Keratinocyte (primary cell): ENCODE measurements around the gene RNU1-1.
"Not testable (repeated sequence)": the region's sequence is repeated elsewhere in the genome, so short reads cannot be mapped to it uniquely, and the experiment has no call there.

Experiments
- EZH2 ChIP-seq: IDR thresholded peaks from one replicate; pipeline ENCODE4 v1.6.1; 2012; ENCODE audit warnings: inconsistent platforms, mild to moderate bottlenecking, low read length, moderate library complexity
- TF ChIP-seq, protein P1 (sequence below), 3 experiments: IDR thresholded peaks in 1 of 3; conservative IDR thresholded peaks in 1 of 3; optimal IDR thresholded peaks in 1 of 3; 2 replicates in 2 of 3; 3 replicates in 1 of 3; pipeline versions ENCODE3 to v1.5.1; 2011; ENCODE audit warnings: low read length in 3 of 3, mild to moderate bottlenecking in 3 of 3, moderate library complexity in 2 of 3, control low read depth in 1 of 3, inconsistent platforms in 1 of 3; ENCODE audit not compliant: insufficient read depth in 2 of 3; ENCODE audit errors: extremely low read depth in 1 of 3

GRCh38 chr1:16492937-16493336 is 21.1 kb downstream of the RNU1-1 start:
- TF ChIP-seq, protein P1, sequence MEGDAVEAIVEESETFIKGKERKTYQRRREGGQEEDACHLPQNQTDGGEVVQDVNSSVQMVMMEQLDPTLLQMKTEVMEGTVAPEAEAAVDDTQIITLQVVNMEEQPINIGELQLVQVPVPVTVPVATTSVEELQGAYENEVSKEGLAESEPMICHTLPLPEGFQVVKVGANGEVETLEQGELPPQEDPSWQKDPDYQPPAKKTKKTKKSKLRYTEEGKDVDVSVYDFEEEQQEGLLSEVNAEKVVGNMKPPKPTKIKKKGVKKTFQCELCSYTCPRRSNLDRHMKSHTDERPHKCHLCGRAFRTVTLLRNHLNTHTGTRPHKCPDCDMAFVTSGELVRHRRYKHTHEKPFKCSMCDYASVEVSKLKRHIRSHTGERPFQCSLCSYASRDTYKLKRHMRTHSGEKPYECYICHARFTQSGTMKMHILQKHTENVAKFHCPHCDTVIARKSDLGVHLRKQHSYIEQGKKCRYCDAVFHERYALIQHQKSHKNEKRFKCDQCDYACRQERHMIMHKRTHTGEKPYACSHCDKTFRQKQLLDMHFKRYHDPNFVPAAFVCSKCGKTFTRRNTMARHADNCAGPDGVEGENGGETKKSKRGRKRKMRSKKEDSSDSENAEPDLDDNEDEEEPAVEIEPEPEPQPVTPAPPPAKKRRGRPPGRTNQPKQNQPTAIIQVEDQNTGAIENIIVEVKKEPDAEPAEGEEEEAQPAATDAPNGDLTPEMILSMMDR (optimal IDR thresholded peaks at IDR 0.05 in 1 of 3, IDR thresholded peaks at IDR 0.05 in 1 of 3, conservative IDR thresholded peaks at IDR 0.05 in 1 of 3; ENCODE audit: extremely low read depth in 1 of 3, insufficient read depth in 2 of 3, low read length in 3 of 3): not testable (repeated sequence)
- not testable (repeated sequence) for TF ChIP-seq EZH2
